Sigmoid colon (tissue), 7 donors: ENCODE results near the gene ZNF219. TPM values are rescaled to one million over a fixed set of nuclear protein-coding genes. Genes with fewer than 3 reads are reported as not detected.

Experiments used
- DNase-seq: peaks from one replicate; pipeline ENCODE4 v3.0.0-alpha.2; 2019
- H3K27ac ChIP-seq, 4 donors: fragments of 200-600 bp; sonication (generic); one replicate each; pipeline ENCODE4 v1.5.1; 2016 to 2019; ENCODE audit warnings: mild to moderate bottlenecking in 1 of 4
- H3K27me3 ChIP-seq, 3 donors: fragments of 200-600 bp; sonication (generic); one replicate each; pipeline ENCODE4 v1.5.1; 2019; ENCODE audit warnings: mild to moderate bottlenecking in 1 of 3
- H3K36me3 ChIP-seq, 4 donors: fragments of 200-600 bp; sonication (generic); one replicate each; pipeline ENCODE4 v1.5.1; 2016 to 2019
- H3K4me1 ChIP-seq, 4 donors: fragments of 200-600 bp; sonication (generic); one replicate each; pipeline ENCODE4 v1.5.1; 2017 to 2019
- H3K4me3 ChIP-seq, 4 donors: fragments of 200-600 bp; sonication (generic); one replicate each; pipeline ENCODE4 v1.5.1; 2017 to 2019; ENCODE audit warnings: mild to moderate bottlenecking in 2 of 4, moderate library complexity in 1 of 4
- H3K9me3 ChIP-seq, 4 donors: fragments of 200-600 bp in 3 of 4; sonication (generic) in 3 of 4; one replicate each; pipeline versions ENCODE4 v1.5.1 to v1.6.1; 2013 to 2019
- EP300 ChIP-seq, 4 donors: sonication (generic); formaldehyde crosslinking; IDR thresholded peaks; one replicate each; pipeline ENCODE4 v1.6.1; 2017; ENCODE audit warnings: antibody characterized with exemption in 4 of 4
- POLR2A ChIP-seq, 2 donors: fragments of 450-650 bp; IDR thresholded peaks; one replicate each; pipeline ENCODE4 v1.6.1; 2016; ENCODE audit warnings: antibody characterized with exemption in 2 of 2, mild to moderate bottlenecking in 2 of 2, moderate library complexity in 2 of 2
- POLR2AphosphoS5 ChIP-seq, 4 donors: sonication (generic); formaldehyde crosslinking; IDR thresholded peaks; one replicate each; pipeline ENCODE4 v1.6.1; 2017; ENCODE audit warnings: antibody characterized with exemption in 4 of 4
- WGBS, 2 donors: extraction: QIAGEN DNeasy Blood & Tissue Kit; methylation state at CpG; one replicate each; pipeline ENCODE4 v1.1.7; 2013; 5-methylcytosine and 5-hydroxymethylcytosine counted together
- intact Hi-C: fragments of 100-400 bp; cut with DNase I; formaldehyde crosslinking; loops from one replicate; pipeline ENCODE4 v1.15.1; 2023
- polyA plus RNA-seq, 3 donors: library from polyadenylated mRNA; stranded (reverse); fragments of 200-250 nt; gene quantifications; one replicate each; pipeline ENCODE4 v1.2.3, GENCODE V29; 2013
- total RNA-seq, 4 donors: library from RNA; depleted of rRNA; stranded (reverse); fragments of >200 nt; gene quantifications; one replicate each; pipeline ENCODE4 v1.1.0, GENCODE V29; 2016
- TF ChIP-seq, protein P1 (sequence below), 4 experiments: fragments of 450-650 bp in 3 of 4; fragments of 200-600 bp in 1 of 4; IDR thresholded peaks; one replicate each; pipeline ENCODE4 v1.5.1; 2016 to 2019; ENCODE audit warnings: antibody characterized with exemption in 4 of 4, mild to moderate bottlenecking in 3 of 4, moderate library complexity in 2 of 4
- donor health status: healthy with polysubstance abuse.
- donor health status: Bipolar disorder and iron deficiency.
- donor health status: healthy.

The ZNF219 gene
- total and polyA plus RNA-seq, 7 donors: 27.6 to 89.7 (median 48.2) TPM

DNA sequence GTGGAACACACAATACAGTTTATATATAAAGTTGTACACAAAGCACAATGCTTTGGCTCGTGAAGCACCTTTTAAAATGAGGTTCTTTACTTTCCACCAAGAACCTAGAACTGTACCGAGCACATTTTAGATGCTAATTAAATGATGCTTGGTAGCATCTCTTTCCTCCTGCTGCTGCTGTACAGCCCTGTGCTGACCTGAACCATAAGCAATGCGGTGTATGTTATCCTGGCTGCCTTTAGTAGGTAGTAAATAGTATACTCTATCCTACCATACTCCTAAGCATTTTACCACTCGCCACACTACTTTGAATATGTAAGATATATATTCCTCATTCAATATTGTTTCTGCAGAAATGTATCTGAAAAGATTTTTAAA, 43.7 kb downstream of the ZNF219 start:
- TF ChIP-seq, protein P1, sequence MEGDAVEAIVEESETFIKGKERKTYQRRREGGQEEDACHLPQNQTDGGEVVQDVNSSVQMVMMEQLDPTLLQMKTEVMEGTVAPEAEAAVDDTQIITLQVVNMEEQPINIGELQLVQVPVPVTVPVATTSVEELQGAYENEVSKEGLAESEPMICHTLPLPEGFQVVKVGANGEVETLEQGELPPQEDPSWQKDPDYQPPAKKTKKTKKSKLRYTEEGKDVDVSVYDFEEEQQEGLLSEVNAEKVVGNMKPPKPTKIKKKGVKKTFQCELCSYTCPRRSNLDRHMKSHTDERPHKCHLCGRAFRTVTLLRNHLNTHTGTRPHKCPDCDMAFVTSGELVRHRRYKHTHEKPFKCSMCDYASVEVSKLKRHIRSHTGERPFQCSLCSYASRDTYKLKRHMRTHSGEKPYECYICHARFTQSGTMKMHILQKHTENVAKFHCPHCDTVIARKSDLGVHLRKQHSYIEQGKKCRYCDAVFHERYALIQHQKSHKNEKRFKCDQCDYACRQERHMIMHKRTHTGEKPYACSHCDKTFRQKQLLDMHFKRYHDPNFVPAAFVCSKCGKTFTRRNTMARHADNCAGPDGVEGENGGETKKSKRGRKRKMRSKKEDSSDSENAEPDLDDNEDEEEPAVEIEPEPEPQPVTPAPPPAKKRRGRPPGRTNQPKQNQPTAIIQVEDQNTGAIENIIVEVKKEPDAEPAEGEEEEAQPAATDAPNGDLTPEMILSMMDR (IDR thresholded peaks at IDR 0.05): no peak
- no peak for TF ChIP-seq EP300 (IDR thresholded peaks at IDR 0.05)
- TF ChIP-seq POLR2AphosphoS5 (IDR thresholded peaks at IDR 0.05): no peak
- TF ChIP-seq POLR2A (IDR thresholded peaks at IDR 0.05): no peak
- H3K9me3 ChIP-seq: no peaks in the 10 kb centered on the region
- no peak for DNase-seq
- H3K27me3 ChIP-seq: no peaks in the 10 kb centered on the region
- H3K4me3 ChIP-seq: no peak overlapping the region
- WGBS, 2 donors: 22 to 58% methylated on average over 4 of the region's 4 CpGs
- no peaks in the 10 kb centered on the region for H3K4me1 ChIP-seq
- no peaks in the 10 kb centered on the region for H3K36me3 ChIP-seq
- intact Hi-C loops: loop anchor here (10.0 kb wide), 1 partner anchor 60 kb away; no protein-coding TSS in a partner anchor
- H3K27ac ChIP-seq: no peak overlapping the region

DNA sequence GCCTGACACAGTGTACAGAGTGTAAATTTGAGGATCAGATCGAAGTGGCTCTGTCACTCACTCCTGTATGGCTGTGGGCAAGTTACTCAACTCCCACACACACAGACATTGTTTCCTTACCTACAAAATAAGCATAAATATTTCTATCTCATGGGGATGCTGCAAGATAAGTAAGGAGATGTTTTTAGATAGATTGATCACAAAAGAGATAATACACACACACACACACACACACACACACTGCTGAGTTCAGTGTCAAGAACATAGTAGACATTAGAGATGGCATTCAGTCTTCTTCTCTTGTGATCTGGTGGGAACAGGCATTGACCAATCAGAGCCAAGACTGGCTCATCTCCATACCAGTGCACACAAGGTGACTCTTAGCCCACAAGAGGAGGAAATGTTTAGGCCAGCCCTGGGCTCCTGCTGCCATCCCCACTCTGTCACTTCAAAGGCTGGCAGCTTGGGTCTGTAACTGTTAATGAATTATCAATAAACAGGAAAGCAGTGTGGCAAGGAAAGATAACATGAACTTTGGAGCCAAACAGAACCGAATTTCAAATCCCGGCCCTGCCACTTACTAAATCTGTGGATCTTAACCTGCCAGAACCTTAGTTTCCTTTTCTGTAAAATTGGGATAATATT, 44.2 kb downstream of the ZNF219 start:
- WGBS, 2 donors: 17 to 56% methylated on average over 3 of the region's 3 CpGs
- Histone ChIP-seq H3K36me3 (no peaks in the 10 kb centered on the region), H3K27ac (no peak overlapping the region), H3K4me3 (no peak overlapping the region), H3K27me3 (no peaks in the 10 kb centered on the region), H3K9me3 (no peaks in the 10 kb centered on the region), H3K4me1 (no peaks in the 10 kb centered on the region)
- no peak for TF ChIP-seq POLR2AphosphoS5 (IDR thresholded peaks at IDR 0.05)
- TF ChIP-seq, protein P1 (IDR thresholded peaks at IDR 0.05): no peak
- TF ChIP-seq EP300 (IDR thresholded peaks at IDR 0.05): no peak
- intact Hi-C loops: loop anchor here (10.0 kb wide), 1 partner anchor 61 kb away; no protein-coding TSS in a partner anchor
- no peak for DNase-seq

- H3K27me3 ChIP-seq: no peaks in the 10 kb centered on the region
- TF ChIP-seq POLR2A (IDR thresholded peaks at IDR 0.05) (no peak), POLR2AphosphoS5 (IDR thresholded peaks at IDR 0.05) (no peak), EP300 (IDR thresholded peaks at IDR 0.05) (no peak)
- TF ChIP-seq, protein P1 (IDR thresholded peaks at IDR 0.05): no peak
- H3K27ac ChIP-seq: no peak overlapping the region
- no peak for DNase-seq
- 81 to 91% methylated on average over 20 of the region's 20 CpGs for WGBS, 2 donors
- no peaks in the 10 kb centered on the region for H3K9me3 ChIP-seq
- H3K4me1 ChIP-seq: no peaks in the 10 kb centered on the region
- intact Hi-C loops: loop anchor here (10.0 kb wide), 1 partner anchor 61 kb away; no protein-coding TSS in a partner anchor
- no peaks in the 10 kb centered on the region for H3K36me3 ChIP-seq
- no peak overlapping the region for H3K4me3 ChIP-seq
These were observed 45.0 kb downstream of the ZNF219 start for GRCh38 chr14:21053184-21054122.

DNA sequence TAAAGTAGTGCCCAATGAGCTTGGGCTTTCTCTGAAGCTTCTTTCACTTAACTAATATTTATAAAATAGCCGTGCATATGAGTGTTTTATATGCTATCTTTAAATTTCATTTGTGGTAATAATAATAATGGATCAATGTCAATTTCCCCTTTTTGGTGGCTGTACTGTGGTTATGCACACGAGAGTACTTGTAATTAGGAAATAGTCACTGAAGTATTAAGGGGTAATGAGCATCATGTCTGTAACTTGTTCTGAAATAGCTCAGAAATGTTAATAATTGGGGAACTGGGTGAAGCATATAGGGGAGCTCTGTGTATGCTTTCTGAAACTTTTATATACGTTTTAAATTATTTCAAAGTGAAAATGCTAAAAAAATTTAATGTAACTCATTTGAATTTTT, 47.9 kb downstream of the ZNF219 start:
- Histone ChIP-seq H3K4me1 (no peaks in the 10 kb centered on the region), H3K9me3 (no peaks in the 10 kb centered on the region), H3K4me3 (no peak overlapping the region), H3K27ac (no peak overlapping the region), H3K36me3 (no peaks in the 10 kb centered on the region), H3K27me3 (no peaks in the 10 kb centered on the region)
- intact Hi-C loops: loop anchor here (10.0 kb wide), 1 partner anchor 64 kb away; no protein-coding TSS in a partner anchor
- WGBS, 2 donors: 68 to 85% methylated on average over 3 of the region's 3 CpGs
- TF ChIP-seq EP300 (IDR thresholded peaks at IDR 0.05) (no peak), POLR2A (IDR thresholded peaks at IDR 0.05) (no peak), POLR2AphosphoS5 (IDR thresholded peaks at IDR 0.05) (no peak)
- TF ChIP-seq, protein P1 (IDR thresholded peaks at IDR 0.05): no peak
- no peak for DNase-seq
